ENCODE measurements around the gene EIF5AL1. TPM values are rescaled to one million over a fixed set of nuclear protein-coding genes. Genes with fewer than 3 reads are reported as not detected.

EIF5AL1 gene
- total and polyA plus RNA-seq, 2 of the 8 experiments (the other 6 are each of a cell fraction or from before 2014, with no cell fraction given), result 1.7 to 2.2 TPM

GRCh38 chr10:79542626-79543025, 30.3 kb downstream of the EIF5AL1 start:
- Histone ChIP-seq H3K4ac (replicated peaks; ENCODE audit: insufficient read length, low read depth, low read length) (no peak overlapping the region), H3K27ac (ENCODE audit: low read depth, low read length) (no peak overlapping the region), H3K27me3 (replicated peaks in 1 of 4; ENCODE audit: control insufficient read depth in 3 of 4, extremely low read depth in 1 of 4, insufficient read depth in 3 of 4, low read length in 3 of 4) (no peaks in the 10 kb centered on the region), H2BK120ac (replicated peaks; ENCODE audit: low read depth, low read length) (no peak overlapping the region), H4K5ac (ENCODE audit: insufficient read length, low read depth, low read length) (no peak overlapping the region), H2BK15ac (ENCODE audit: low read length) (no peak overlapping the region), H3K4me3 (ENCODE audit: extremely low read depth in 1 of 4, insufficient read depth in 2 of 4, low read depth in 3 of 4, low read length in 4 of 4) (no peak overlapping the region), H3K18ac (ENCODE audit: extremely low read depth, low read length) (no peak overlapping the region), H2BK20ac (ENCODE audit: low read length) (no peak overlapping the region), H3K9ac (replicated peaks in 1 of 4; ENCODE audit: extremely low read depth in 1 of 4, low read depth in 3 of 4, low read length in 3 of 4) (no peak overlapping the region), H2AK5ac (ENCODE audit: low read depth, low read length) (no peak overlapping the region), H2BK12ac (ENCODE audit: low read depth, low read length) (no peak overlapping the region), H3K79me2 (ENCODE audit: control insufficient read depth in 1 of 2, insufficient read depth in 2 of 2, low read length in 2 of 2) (no peaks in the 10 kb centered on the region), H3K4me2 (ENCODE audit: insufficient read depth in 1 of 2, low read depth in 2 of 2, low read length in 2 of 2) (no peak overlapping the region), H2AFZ (ENCODE audit: low read length) (no peak overlapping the region), H2BK5ac (ENCODE audit: low read depth, low read length) (no peak overlapping the region), H3K4me1 (replicated peaks in 1 of 4; ENCODE audit: control insufficient read depth in 3 of 4, insufficient read depth in 4 of 4, low read length in 3 of 4) (no peaks in the 10 kb centered on the region), H3K79me1 (ENCODE audit: low read depth, low read length) (no peaks in the 10 kb centered on the region), H3K36me3 (ENCODE audit: control insufficient read depth in 2 of 4, insufficient read depth in 4 of 4, low read length in 3 of 4) (no peaks in the 10 kb centered on the region), H3K56ac (replicated peaks; ENCODE audit: insufficient read length, low read depth, low read length) (no peak overlapping the region), H3K9me3 (ENCODE audit: insufficient read depth in 2 of 2, low read depth in 1 of 2, low read length in 1 of 2) (no peaks in the 10 kb centered on the region; a peak in 1 of 4 replicates), H4K8ac (ENCODE audit: extremely low read depth, insufficient read depth, low read length) (no peak overlapping the region), H4K91ac (replicated peaks; ENCODE audit: insufficient read length, low read length) (no peak overlapping the region), H3K14ac (ENCODE audit: insufficient read length) (no peak overlapping the region), H4K20me1 (replicated peaks in 1 of 2; ENCODE audit: control insufficient read depth in 1 of 2, insufficient read depth in 2 of 2, low read length in 2 of 2) (no peaks in the 10 kb centered on the region), H3K23me2 (ENCODE audit: low read depth, low read length) (no peaks in the 10 kb centered on the region), H3K23ac (ENCODE audit: insufficient read length) (no peak overlapping the region)
- POLR2A ChIA-PET (ENCODE audit: partially characterized antibody), result no interaction called here
- 91% methylated on average over 2 of the region's 2 CpGs; no CpG with 5 or more reads in 1 of the 2 experiments for WGBS, 2 experiments (ENCODE audit: extremely low coverage in 1 of 2, insufficient coverage in 1 of 2, insufficient read length in 1 of 2, insufficient replicate concordance in 2 of 2, low coverage in 1 of 2, low lambda C conversion rate in 2 of 2, missing lambda C conversion rate in 1 of 2)
- CTCF ChIA-PET (ENCODE audit: partially characterized antibody), result interaction anchor here (0.6 to 2.1 kb wide), 4 partner anchors 9 to 678 kb away, joined by 3 to 7 read pairs (median 4); no protein-coding TSS in a partner anchor
- DNase-seq (ENCODE audit: low read depth in 1 of 2, low spot score in 2 of 2) (no peak), FAIRE-seq (no peak)
- no peak for TF ChIP-seq JUN (IDR thresholded peaks at IDR 0.05; ENCODE audit: low read depth, low read length)
- TF ChIP-seq CTBP2 (IDR thresholded peaks at IDR 0.05; ENCODE audit: borderline replicate concordance, insufficient read depth, insufficient read length, low read length), result no peak
- no peak for TF ChIP-seq SRF (IDR thresholded peaks at IDR 0.05; ENCODE audit: low read depth, low read length)
